Measurements from ENCODE around the gene MRPS24.

MRPS24 gene

GRCh38 chr7:43877968-43878864, 8.9 kb upstream of the MRPS24 start:
- no peak for DNase-seq (ENCODE audit: low spot score)

DNA sequence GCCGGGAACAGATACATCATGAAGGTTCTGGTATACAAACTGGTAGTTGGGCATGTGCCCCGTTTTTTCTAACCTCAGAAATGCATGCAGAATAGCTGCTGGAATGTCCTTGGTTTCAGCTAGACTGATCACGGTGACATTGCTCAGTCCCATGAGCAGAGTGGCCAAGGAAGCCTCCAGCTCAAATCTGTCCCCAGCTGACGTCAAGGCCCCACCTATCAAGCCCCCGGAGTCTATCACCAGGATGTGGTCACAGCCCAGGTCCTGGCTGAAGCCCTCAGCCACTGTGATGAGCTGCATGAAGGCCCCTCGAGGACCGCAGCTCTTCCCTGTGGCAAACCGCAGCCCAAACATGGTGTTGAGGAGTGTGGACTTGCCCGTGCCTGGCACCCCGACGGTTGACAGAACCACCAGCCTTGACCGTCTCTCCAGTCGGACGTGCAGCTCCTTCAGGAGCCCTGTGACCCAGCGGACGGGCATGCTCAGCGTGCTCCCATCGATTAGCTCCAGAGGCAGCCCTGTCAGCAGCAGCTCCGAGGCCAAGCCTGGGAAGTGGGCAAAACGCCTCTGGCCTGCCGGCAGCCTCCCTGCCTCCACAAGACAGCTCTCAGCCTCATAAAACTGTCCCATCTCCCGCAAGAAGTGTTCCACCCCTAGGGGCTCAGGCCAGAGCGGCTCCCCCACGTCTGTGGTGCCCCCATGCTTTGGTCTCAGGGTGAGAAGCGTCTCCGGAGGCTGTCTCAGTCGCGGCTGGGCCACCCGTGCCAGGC, 7.8 kb upstream of the MRPS24 start:
- no peak for DNase-seq (ENCODE audit: low spot score)

DNA sequence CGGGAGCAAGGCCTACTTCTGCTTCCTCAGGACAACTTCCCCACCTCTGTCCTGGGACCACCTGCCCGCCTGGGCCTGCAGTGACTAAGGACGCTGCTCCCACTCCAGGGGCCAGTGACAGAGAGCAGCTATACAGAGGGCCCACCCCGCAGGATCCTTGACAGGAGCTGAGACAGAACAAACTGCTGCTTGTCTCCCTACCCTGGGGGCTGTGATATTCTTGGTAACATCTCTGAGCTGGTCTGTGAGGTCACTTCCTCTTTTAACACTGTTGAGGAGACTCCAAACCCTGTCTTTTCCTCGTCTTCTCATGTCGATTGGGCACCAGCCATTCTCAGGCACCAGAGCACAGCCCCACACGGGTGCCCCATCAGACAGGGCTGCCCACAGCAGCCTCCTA, 6.9 kb upstream of the MRPS24 start:
- DNase-seq (ENCODE audit: low spot score): no peak

DNA sequence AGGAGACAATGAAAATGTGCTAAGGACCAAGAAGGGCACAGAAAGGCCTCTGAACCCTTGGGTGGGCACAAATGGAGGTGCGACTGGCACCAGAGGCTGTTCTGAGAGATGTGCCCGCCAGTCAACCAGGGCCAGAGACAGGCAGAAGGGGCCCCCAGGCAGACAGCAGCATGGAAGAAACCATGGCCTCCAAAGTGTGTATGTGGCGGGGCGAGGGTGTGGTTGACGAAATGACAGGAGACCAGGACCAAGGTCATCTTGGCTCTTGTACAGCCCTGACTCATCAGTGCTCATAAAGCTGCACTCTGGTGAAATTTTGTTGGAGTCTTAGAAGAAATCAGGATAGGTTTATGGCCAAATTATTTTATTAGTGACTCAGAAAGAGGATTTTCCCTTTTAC, 4.0 kb upstream of the MRPS24 start:
- no peak for DNase-seq (ENCODE audit: low spot score)

GRCh38 chr7:43872406-43873110, 3.2 kb upstream of the MRPS24 start:
- DNase-seq (ENCODE audit: low spot score): no peak

GRCh38 chr7:43871064-43871463, 1.7 kb upstream of the MRPS24 start:
- DNase-seq (ENCODE audit: low spot score): no peak

- DNase-seq (ENCODE audit: low spot score): no peak
Observed at GRCh38 chr7:43870316-43870715, 999 bp upstream of the MRPS24 start.

GRCh38 chr7:43869867-43870240, 537 bp upstream of the MRPS24 start:
- DNase-seq (ENCODE audit: low spot score): no peak

DNA sequence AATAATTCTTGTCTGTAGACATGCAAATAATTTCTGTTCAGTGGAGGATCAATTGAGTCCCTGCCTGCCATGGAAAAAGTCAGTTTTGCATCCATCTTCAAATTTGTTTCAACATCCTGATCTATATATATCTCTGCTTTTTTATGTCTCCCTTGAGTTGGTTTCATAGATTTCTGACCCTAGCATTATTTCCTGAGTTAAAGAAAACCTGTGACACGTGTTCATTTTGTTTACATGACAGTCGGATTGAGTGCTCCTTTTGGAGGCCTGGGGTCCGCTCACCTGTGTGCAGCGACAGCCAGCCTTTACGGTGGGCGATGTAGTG, 674 bp downstream of the MRPS24 start:
- no peak for DNase-seq (ENCODE audit: low spot score)

DNA sequence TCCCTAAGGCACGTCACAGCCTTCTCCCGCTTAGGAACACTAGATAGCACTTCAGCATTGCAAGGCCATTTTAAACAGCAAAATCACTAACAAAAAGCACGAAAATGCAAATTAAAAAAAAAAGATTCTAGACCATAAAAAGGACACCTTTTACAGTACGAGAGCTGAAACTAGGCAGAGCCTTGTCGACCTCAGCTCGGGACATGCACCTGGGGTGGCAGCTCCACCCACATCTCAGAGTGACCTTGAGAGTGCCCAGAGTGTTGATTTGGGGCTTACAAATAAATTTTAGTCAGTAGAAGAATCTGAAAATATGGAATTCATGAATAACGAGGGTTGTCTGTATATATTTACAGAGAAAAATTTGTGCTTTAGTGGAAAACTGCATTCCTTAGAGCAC, 1.1 kb downstream of the MRPS24 start:
- no peak for DNase-seq (ENCODE audit: low spot score)

GRCh38 chr7:43865277-43865676, 4.0 kb downstream of the MRPS24 start:
- no peak for DNase-seq (ENCODE audit: low spot score)

- DNase-seq (ENCODE audit: low spot score): no peak
Observed at GRCh38 chr7:43864126-43864525, 5.2 kb downstream of the MRPS24 start.

- DNase-seq (ENCODE audit: low spot score): no peak
Observed at GRCh38 chr7:43856996-43857395, 12.3 kb downstream of the MRPS24 start.

DNA sequence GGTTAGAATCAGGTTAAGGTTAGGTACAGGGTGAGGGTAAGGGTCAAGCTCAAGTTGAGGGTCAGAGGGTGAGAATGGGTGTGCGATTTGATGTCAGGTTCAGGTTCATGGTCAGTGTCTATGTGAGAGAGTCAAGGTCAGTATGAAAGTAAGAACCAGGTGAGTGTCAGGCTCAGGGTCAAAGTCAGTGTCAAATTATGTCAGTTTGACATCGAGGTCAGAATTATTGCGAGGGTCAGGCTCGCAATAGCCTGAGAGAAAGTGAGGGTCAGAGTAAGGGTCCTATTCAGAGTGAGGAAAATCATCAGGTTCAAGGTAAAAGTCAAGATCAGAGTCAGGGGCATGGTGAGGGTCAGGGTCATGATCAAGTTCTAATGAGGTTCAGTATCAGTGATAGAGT, 13.0 kb downstream of the MRPS24 start:
- no peak for DNase-seq (ENCODE audit: low spot score)

GRCh38 chr7:43855176-43855575, 14.1 kb downstream of the MRPS24 start:
- DNase-seq (ENCODE audit: low spot score): no peak

- DNase-seq (ENCODE audit: low spot score): no peak
Observed at GRCh38 chr7:43851805-43852204, 17.5 kb downstream of the MRPS24 start.

DNA sequence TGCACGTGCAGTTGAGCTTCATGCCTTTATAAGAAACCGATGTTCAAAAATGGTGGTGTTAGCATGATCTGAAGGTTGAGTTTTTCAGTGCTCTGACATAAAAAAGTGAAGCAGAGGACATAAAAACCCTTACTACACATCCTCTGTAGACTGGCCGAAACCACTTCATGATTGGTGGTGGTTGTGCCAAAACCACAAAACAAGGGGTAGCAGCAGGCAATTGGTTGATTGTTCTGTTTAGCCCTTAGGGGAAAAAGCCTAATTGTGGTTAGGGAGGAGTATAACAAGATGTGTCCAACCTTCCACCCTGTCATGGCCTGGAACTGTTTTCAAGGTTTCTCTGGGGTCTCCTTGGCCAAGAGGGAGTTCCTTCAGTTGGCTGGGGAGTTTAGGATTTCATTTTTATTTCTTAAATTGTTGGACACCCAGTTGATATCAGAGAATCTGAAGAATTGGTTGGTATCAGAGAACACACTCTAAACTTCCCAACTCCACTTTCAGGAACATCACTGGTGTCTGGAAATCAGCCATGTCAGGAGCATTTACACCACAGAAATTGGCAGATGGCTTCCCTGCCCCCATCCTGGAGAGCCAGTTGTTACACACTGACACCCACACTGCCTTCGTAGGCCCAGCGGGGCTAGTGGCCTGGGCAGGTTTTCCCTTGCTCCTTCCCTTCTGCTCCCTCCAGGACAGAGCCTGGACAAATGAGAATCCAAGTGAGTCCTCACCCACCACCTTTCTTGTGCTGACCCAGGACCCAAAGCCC, 18.8 kb downstream of the MRPS24 start:
- no peak for DNase-seq (ENCODE audit: low spot score)

- no peak for DNase-seq (ENCODE audit: low spot score)
Observed at GRCh38 chr7:43849047-43849446, 20.3 kb downstream of the MRPS24 start.

- no peak for DNase-seq (ENCODE audit: low spot score)
Observed at GRCh38 chr7:43847496-43847895, 21.8 kb downstream of the MRPS24 start.

GRCh38 chr7:43844662-43845061, 24.7 kb downstream of the MRPS24 start:
- DNase-seq (ENCODE audit: low spot score): no peak

DNA sequence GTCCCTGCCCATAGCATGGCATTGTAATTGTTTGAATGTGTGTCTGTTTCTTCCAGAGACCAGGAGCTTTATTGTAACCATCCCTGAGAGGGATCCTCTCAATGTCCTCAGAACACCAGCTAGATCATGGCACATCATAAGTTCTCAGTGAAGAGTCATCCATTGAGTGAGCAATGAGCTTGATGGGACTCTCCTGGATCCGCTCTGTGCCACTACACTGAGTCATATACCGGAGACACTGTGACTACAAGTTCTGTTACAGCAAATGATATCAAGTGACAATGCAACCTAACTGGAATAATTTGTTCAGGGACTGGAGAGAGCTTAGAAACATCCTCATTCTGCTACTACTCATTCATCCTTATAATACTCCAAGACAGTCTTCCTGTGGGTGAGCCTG, 25.1 kb downstream of the MRPS24 start:
- DNase-seq (ENCODE audit: low spot score): no peak

DNA sequence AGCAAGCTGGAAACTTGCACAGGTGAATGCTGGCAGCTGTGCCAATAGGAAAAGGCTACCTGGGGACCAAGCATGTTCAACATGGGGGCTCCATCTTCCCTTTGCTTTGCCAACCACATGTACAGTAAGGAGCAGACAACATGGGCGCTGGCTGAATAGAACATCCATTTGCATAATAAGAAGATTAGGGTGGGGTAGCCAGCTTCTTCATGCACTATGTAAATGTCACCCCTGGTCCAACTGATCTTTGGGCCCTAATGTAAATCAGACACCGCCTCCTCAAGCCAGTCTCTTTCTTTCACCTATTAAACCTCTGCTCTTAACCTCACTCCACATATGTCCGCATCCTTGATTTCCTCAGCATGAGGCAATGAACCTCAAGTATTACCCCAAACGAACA, 26.0 kb downstream of the MRPS24 start:
- no peak for DNase-seq (ENCODE audit: low spot score)
